ENCODE results near the gene FATE1.

DNA sequence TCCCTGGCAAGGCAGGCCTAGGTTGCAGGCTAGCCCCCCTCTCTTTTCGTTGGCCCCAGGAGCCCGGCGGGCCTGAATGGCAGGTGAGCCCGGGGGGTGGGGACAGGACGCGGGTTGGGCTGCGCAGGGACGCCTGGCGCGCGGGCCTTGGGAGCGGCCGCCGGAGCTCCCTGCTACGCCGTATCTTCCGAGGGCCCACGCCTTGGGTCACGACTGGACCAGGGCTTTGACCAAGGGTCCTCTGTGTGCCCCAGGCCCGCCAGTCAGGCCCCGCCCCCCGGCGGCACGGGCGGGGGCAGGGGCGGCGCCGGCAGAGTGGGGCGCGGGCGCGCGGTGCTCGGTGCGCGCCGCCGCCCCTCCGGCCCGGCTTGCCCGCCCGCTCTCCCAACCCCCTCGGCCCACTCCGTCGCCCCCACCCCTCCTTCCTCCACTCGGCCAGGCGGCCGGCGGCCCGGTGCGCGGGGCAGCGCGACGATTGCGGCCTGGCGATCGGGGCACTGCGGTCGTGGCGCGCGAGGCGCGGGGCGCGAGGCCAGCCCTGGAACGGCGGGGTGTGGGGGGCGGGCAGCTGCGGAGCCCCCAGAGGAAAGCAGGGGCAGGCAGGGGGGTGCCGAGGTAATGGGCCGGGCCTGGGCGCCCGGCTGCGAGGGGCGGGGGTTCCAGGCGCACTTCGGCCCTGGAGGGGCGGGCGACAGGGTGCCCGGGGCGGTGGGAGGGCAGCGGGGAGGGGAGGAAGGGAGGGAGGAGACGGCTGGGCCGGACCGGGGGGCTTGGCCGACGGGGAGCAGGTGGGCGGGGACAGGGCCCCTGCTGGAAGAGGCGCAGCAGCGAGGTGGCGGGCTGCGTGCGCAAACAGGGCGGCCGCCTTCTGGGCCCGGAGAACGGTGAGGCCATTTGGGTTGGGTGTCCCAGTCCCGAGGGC, 20.9 kb upstream of the FATE1 start, which contains the start of gene PRRG3:
- TF ChIP-seq, protein P1, sequence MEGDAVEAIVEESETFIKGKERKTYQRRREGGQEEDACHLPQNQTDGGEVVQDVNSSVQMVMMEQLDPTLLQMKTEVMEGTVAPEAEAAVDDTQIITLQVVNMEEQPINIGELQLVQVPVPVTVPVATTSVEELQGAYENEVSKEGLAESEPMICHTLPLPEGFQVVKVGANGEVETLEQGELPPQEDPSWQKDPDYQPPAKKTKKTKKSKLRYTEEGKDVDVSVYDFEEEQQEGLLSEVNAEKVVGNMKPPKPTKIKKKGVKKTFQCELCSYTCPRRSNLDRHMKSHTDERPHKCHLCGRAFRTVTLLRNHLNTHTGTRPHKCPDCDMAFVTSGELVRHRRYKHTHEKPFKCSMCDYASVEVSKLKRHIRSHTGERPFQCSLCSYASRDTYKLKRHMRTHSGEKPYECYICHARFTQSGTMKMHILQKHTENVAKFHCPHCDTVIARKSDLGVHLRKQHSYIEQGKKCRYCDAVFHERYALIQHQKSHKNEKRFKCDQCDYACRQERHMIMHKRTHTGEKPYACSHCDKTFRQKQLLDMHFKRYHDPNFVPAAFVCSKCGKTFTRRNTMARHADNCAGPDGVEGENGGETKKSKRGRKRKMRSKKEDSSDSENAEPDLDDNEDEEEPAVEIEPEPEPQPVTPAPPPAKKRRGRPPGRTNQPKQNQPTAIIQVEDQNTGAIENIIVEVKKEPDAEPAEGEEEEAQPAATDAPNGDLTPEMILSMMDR (IDR thresholded peaks at IDR 0.05) = no peak
- no peak for TF ChIP-seq POLR2A (IDR thresholded peaks at IDR 0.05)
